T-helper 17 cell (primary cell): ENCODE measurements around the gene GRM1. TPM values are rescaled to one million over a fixed set of nuclear protein-coding genes. Genes with fewer than 3 reads are reported as not detected.
"Not testable (repeated sequence)": the region's sequence is repeated elsewhere in the genome, so short reads cannot be mapped to it uniquely, and the experiment has no call there.

Source experiments
- ATAC-seq: fragments of 150-1000 bp; cut with Tn5 transposase; 2 replicates; pipeline ENCODE4 v1.10.0; 2021; ENCODE audit warnings: mild to moderate bottlenecking, moderate library complexity
- DNase-seq, 3 donors: peaks; one replicate each; pipeline versions ENCODE4 v3.0.0 to v3.0.0-alpha.2; 2020 to 2021
- H3K9me3 ChIP-seq: one replicate; pipeline ENCODE4 v1.7.0; 2013; ENCODE audit warnings: low read length, mild to moderate bottlenecking; ENCODE audit not compliant: control insufficient read depth, poor library complexity, severe bottlenecking
- H3K27ac Mint-ChIP-seq: one replicate; pipeline ENCODE4 v1.8.0; 2022; ENCODE audit warnings: mild to moderate bottlenecking, moderate library complexity, mixed read lengths
- H3K27me3 Mint-ChIP-seq: one replicate; pipeline ENCODE4 v1.8.0; 2022; ENCODE audit warnings: mixed read lengths
- H3K36me3 Mint-ChIP-seq: one replicate; pipeline ENCODE4 v1.8.0; 2022; ENCODE audit warnings: low read depth, mixed read lengths
- H3K4me1 Mint-ChIP-seq: one replicate; pipeline ENCODE4 v1.8.0; 2022; ENCODE audit warnings: mild to moderate bottlenecking, mixed read lengths
- H3K4me3 Mint-ChIP-seq: one replicate; pipeline ENCODE4 v1.8.0; 2022; ENCODE audit warnings: mild to moderate bottlenecking, moderate library complexity, mixed read lengths
- total RNA-seq, 4 donors: library from RNA in 2 of 4; stranded (reverse) in 2 of 4; gene quantifications; one replicate each; pipeline ENCODE4 v1.2.3 and lab custom pipeline; 2022 to 2026

GRM1 gene
- total RNA-seq, 2 donors from 2014 or later = not detected

- Mint-ChIP-seq H3K27me3 (no peaks in the 10 kb centered on the region), H3K27ac (no peak overlapping the region), H3K4me3 (no peak overlapping the region), H3K36me3 (no peaks in the 10 kb centered on the region), H3K4me1 (no peaks in the 10 kb centered on the region)
- ATAC-seq (no peak), DNase-seq (no peak)
- no peaks in the 10 kb centered on the region for H3K9me3 ChIP-seq
Observed at GRCh38 chr6:146224449-146224848, 195.6 kb downstream of the GRM1 start.

DNA sequence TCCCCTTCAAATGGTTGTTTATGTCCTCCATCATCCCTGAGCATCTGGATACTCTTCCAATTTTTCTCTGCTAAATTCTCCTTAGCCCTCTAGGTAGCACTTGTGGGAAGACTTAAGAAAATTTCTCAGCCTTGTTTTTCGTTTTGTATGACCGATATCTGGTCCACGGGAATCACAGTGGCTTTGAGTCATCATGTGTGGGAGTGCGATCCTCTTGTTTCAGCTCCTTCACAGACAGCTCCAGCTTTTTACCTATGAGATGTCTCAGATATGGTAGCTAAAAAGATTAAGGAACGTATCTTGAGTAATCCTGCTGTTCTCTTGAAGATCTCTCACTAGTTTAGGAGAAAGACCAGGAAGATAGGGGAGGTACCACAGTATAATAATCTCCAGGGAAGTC lies 196.1 kb downstream of the GRM1 start:
- no peaks in the 10 kb centered on the region for H3K9me3 ChIP-seq
- H3K27me3 Mint-ChIP-seq = no peaks in the 10 kb centered on the region
- H3K4me1 Mint-ChIP-seq = no peaks in the 10 kb centered on the region
- no peaks in the 10 kb centered on the region for H3K36me3 Mint-ChIP-seq
- no peak overlapping the region for H3K27ac Mint-ChIP-seq
- DNase-seq (no peak), ATAC-seq (no peak)
- H3K4me3 Mint-ChIP-seq = no peak overlapping the region

GRCh38 chr6:146240322-146240721 lies 211.5 kb downstream of the GRM1 start:
- H3K9me3 ChIP-seq = no peaks in the 10 kb centered on the region
- DNase-seq (no peak), ATAC-seq (no peak)
- Mint-ChIP-seq H3K4me3 (no peak overlapping the region), H3K4me1 (no peaks in the 10 kb centered on the region), H3K27ac (no peak overlapping the region), H3K36me3 (no peaks in the 10 kb centered on the region), H3K27me3 (no peaks in the 10 kb centered on the region)

DNA sequence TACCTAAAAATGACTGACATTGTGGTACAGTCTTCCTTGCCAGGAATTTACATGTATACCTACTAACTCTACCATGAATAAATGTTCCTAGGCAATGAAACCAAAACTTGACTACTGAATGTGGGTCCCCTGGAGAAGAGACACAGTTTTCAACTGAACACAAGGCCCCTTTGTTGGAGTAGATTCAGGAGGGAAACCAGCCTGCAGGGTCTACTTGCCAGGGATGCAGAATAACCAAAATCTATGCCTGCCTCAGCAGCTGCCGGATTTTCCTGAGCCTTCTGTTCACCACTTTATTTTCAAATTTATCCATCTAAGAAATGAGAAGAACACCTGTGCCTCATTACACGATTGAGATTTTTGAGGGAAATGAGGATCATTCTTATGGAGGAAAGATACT lies 211.9 kb downstream of the GRM1 start:
- H3K27ac Mint-ChIP-seq = no peak overlapping the region
- no peaks in the 10 kb centered on the region for H3K9me3 ChIP-seq
- no peak for DNase-seq
- no peaks in the 10 kb centered on the region for H3K4me1 Mint-ChIP-seq
- H3K4me3 Mint-ChIP-seq = no peak overlapping the region
- H3K36me3 Mint-ChIP-seq = no peaks in the 10 kb centered on the region
- H3K27me3 Mint-ChIP-seq = no peaks in the 10 kb centered on the region
- ATAC-seq = no peak

- ATAC-seq, H3K36me3 Mint-ChIP-seq, DNase-seq, H3K4me3 Mint-ChIP-seq, H3K4me1 Mint-ChIP-seq, H3K9me3 ChIP-seq, H3K27me3 Mint-ChIP-seq, H3K27ac Mint-ChIP-seq: not testable (repeated sequence)
Observed at GRCh38 chr6:146243646-146244045, 214.8 kb downstream of the GRM1 start.

- H3K27ac Mint-ChIP-seq = no peak overlapping the region
- DNase-seq (no peak), ATAC-seq (no peak)
- no peaks in the 10 kb centered on the region for H3K9me3 ChIP-seq
- H3K4me1 Mint-ChIP-seq = no peaks in the 10 kb centered on the region
- H3K36me3 Mint-ChIP-seq = no peaks in the 10 kb centered on the region
- no peak overlapping the region for H3K4me3 Mint-ChIP-seq
- H3K27me3 Mint-ChIP-seq = no peaks in the 10 kb centered on the region
Observed at GRCh38 chr6:146244630-146245143, 215.8 kb downstream of the GRM1 start.

DNA sequence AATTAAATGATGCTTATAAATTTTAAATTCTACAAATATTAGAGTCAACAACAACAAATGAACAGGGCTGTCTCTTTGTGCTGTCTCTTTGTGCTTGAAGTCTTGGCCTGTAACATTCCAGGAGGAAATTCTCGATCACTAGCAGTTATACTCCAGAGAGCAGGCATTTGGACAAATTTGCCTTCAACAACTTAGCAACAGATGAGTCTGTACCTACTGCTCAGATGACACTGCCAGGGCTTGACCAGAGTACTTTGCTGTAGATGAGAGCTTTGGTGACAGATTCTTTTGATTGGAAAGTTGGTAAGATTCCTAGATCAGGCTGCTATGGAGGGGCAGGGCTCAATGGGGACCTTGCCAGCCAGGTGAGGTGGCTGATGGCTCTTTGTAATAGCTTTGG lies 217.2 kb downstream of the GRM1 start:
- Mint-ChIP-seq H3K27me3 (no peaks in the 10 kb centered on the region), H3K4me1 (no peaks in the 10 kb centered on the region), H3K4me3 (no peak overlapping the region), H3K36me3 (no peaks in the 10 kb centered on the region), H3K27ac (no peak overlapping the region)
- DNase-seq (no peak), ATAC-seq (no peak)
- H3K9me3 ChIP-seq = no peaks in the 10 kb centered on the region

DNA sequence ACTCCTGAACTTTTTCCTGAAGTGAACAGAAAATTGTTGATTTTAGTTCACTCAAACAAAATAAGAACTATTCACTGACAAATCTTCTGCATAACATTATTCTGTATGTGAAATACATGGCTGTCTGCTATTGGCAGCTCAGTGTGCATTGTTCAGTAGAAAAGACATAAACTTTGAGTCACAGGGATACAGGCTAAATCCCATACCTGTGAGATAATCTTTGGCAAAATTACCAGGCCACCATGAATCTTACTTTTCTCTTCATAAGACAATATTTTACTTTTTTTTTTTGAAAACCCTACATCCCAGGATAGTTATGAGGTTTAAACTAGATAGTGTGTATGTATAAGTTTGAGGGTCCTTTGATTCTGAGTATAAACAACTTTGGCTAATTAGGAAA lies 224.8 kb downstream of the GRM1 start:
- Mint-ChIP-seq H3K36me3 (no peaks in the 10 kb centered on the region), H3K27me3 (no peaks in the 10 kb centered on the region), H3K27ac (no peak overlapping the region), H3K4me1 (no peaks in the 10 kb centered on the region), H3K4me3 (no peak overlapping the region)
- H3K9me3 ChIP-seq = no peaks in the 10 kb centered on the region
- DNase-seq = no peak
- no peak for ATAC-seq

DNA sequence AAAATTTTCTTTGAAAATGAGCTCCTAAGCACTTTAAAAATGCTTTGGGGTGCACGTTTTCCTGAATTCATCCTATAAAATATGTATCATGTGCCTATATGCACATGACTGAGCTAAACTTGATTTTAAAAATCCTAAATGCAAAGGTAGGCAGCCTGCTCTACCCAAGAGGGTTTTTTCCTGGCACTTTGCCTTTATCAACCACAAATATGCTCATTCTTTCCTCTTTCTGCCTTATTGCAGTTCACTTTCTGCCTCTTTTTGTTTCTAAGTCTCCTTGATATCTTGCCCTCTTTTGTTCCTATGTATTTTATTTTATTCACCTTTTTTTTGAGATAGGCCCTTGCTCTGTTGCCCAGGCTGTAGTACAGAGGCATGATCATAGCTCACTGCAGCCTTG lies 229.3 kb downstream of the GRM1 start:
- H3K4me1 Mint-ChIP-seq = no peaks in the 10 kb centered on the region
- ATAC-seq = no peak
- peaks cover 4% of the 10 kb centered on the region for H3K27me3 Mint-ChIP-seq
- H3K4me3 Mint-ChIP-seq = no peak overlapping the region
- no peak overlapping the region for H3K27ac Mint-ChIP-seq
- H3K36me3 Mint-ChIP-seq = no peaks in the 10 kb centered on the region
- H3K9me3 ChIP-seq = no peaks in the 10 kb centered on the region
- no peak for DNase-seq

DNA sequence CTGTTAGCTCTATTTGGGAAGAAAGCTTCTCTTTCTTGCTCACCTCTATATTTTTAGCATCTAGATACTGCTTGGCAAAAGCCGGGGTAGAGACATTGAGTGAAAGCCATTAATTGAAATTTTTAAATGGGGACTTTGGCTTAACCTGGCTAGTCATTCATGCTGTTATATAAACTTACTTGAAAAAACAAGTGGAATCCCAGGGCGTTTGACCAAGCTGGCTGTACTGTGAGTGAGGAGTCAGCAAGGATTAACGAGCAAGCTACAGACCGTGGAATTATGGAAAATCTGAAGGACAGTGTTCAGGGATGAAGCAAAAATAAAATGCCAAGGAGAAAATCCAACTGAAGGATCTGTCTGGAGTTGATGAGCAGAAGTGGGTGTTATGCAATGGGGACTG lies 232.0 kb downstream of the GRM1 start:
- H3K36me3 Mint-ChIP-seq = no peaks in the 10 kb centered on the region
- ATAC-seq (no peak), DNase-seq (no peak)
- no peaks in the 10 kb centered on the region for H3K9me3 ChIP-seq
- no peak overlapping the region for H3K27ac Mint-ChIP-seq
- no peak overlapping the region for H3K4me3 Mint-ChIP-seq
- H3K4me1 Mint-ChIP-seq = no peaks in the 10 kb centered on the region
- H3K27me3 Mint-ChIP-seq = peaks cover 4% of the 10 kb centered on the region

GRCh38 chr6:146265056-146265455 lies 236.2 kb downstream of the GRM1 start:
- no peaks in the 10 kb centered on the region for H3K4me1 Mint-ChIP-seq
- H3K36me3 Mint-ChIP-seq = no peaks in the 10 kb centered on the region
- no peak overlapping the region for H3K4me3 Mint-ChIP-seq
- no peaks in the 10 kb centered on the region for H3K27me3 Mint-ChIP-seq
- ATAC-seq (no peak), DNase-seq (no peak)
- H3K9me3 ChIP-seq = no peaks in the 10 kb centered on the region
- H3K27ac Mint-ChIP-seq = no peak overlapping the region

DNA sequence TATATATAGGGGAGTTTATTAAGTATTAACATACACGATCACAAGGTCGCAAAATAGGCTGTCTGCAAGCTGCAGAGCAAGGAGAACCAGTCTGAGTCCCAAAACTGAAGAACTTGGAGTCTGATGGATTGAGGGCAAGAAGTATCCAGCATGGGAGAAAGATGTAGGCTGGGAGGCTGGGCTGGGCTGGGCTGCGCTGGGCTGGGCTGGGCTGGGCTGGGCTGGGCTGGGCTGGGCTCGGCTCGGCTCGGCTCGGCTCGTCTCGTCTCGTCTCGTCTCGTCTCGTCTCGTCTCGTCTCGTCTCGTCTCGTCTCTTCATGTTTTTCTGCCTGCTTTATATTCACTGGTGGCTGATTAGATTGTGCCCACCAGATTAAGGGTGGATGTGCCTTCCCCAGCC lies 238.6 kb downstream of the GRM1 start:
- Mint-ChIP-seq H3K36me3 (no peaks in the 10 kb centered on the region), H3K4me1 (no peaks in the 10 kb centered on the region), H3K27me3 (no peaks in the 10 kb centered on the region), H3K27ac (no peak overlapping the region), H3K4me3 (no peak overlapping the region)
- no peaks in the 10 kb centered on the region for H3K9me3 ChIP-seq
- DNase-seq = no peak
- no peak for ATAC-seq

GRCh38 chr6:146267946-146268345 lies 239.1 kb downstream of the GRM1 start:
- no peak for ATAC-seq
- H3K4me3 Mint-ChIP-seq = no peak overlapping the region
- no peak for DNase-seq
- no peaks in the 10 kb centered on the region for H3K27me3 Mint-ChIP-seq
- H3K9me3 ChIP-seq = no peaks in the 10 kb centered on the region
- H3K4me1 Mint-ChIP-seq = no peaks in the 10 kb centered on the region
- H3K36me3 Mint-ChIP-seq = no peaks in the 10 kb centered on the region
- H3K27ac Mint-ChIP-seq = no peak overlapping the region

GRCh38 chr6:146269482-146269881 lies 240.6 kb downstream of the GRM1 start:
- no peak for DNase-seq
- Mint-ChIP-seq H3K4me1 (no peaks in the 10 kb centered on the region), H3K4me3 (no peak overlapping the region), H3K27ac (no peak overlapping the region), H3K36me3 (no peaks in the 10 kb centered on the region), H3K27me3 (no peaks in the 10 kb centered on the region)
- no peak for ATAC-seq
- H3K9me3 ChIP-seq = no peaks in the 10 kb centered on the region

GRCh38 chr6:146271163-146271562 lies 242.3 kb downstream of the GRM1 start:
- H3K9me3 ChIP-seq, DNase-seq, H3K36me3 Mint-ChIP-seq, H3K27ac Mint-ChIP-seq, H3K4me3 Mint-ChIP-seq, H3K4me1 Mint-ChIP-seq, H3K27me3 Mint-ChIP-seq, ATAC-seq: not testable (repeated sequence)
